ENCODE measurements around the gene METTL26. TPM values are rescaled to one million over a fixed set of nuclear protein-coding genes. Genes with fewer than 3 reads are reported as not detected.

Gene METTL26
- total RNA-seq, 1 experiment from 2014 or later: 121 TPM

DNA sequence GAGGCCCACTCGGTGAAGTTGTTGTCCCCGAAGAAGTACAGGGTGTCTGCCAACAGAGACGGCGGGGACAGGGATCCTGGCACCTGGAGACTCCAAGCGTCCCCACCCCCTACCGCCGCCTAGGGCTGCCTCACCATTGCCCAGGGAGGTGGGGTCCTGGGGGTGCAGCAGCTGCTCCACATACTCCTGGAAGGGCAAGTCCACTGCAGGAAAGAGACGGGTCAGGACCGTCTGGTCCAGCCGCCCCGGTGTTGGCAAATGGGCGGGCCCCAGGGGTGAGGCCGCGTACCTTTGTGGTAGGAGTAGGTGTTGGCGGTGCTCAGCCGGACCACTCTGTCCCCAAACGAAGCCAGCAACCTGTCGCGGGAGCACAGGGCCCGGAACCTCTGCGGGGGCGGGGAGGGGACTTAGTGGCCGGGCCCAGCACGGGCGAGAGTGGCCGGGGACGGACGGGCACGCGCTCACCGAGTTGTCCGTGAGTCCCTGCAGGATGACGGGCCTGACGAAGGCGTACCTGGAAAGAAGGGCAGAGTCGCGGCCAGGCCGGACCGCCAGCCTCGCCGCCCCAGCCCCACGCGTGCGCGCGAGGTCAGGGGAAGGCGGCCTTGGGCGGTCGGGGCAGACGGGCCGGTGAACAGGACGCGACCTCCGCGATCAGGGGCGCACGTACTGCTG lies 47.4 kb upstream of the METTL26 start:
- intact Hi-C loops (cut with micrococcal nuclease; ENCODE audit: unreplicated experiment): no loop called here
- no peaks in the 10 kb centered on the region for H3K27me3 Mint-ChIP-seq (ENCODE audit: unreplicated experiment)
- no TSS peak for BruUV-seq (replicated peaks)
- peaks cover 16% of the 10 kb centered on the region for H3K4me1 Mint-ChIP-seq (ENCODE audit: low read depth, unreplicated experiment)
- no peaks in the 10 kb centered on the region for H3K9me3 Mint-ChIP-seq (ENCODE audit: low read depth, unreplicated experiment)
- H3K4me3 Mint-ChIP-seq (ENCODE audit: low read depth, unreplicated experiment): peak overlapping the region; percentile 94
- CTCF ChIA-PET: interaction anchor here (1.4 kb wide), 1 partner anchor 18 kb away, joined by 3 read pairs; no protein-coding TSS in a partner anchor
- TF ChIP-seq, protein P1, sequence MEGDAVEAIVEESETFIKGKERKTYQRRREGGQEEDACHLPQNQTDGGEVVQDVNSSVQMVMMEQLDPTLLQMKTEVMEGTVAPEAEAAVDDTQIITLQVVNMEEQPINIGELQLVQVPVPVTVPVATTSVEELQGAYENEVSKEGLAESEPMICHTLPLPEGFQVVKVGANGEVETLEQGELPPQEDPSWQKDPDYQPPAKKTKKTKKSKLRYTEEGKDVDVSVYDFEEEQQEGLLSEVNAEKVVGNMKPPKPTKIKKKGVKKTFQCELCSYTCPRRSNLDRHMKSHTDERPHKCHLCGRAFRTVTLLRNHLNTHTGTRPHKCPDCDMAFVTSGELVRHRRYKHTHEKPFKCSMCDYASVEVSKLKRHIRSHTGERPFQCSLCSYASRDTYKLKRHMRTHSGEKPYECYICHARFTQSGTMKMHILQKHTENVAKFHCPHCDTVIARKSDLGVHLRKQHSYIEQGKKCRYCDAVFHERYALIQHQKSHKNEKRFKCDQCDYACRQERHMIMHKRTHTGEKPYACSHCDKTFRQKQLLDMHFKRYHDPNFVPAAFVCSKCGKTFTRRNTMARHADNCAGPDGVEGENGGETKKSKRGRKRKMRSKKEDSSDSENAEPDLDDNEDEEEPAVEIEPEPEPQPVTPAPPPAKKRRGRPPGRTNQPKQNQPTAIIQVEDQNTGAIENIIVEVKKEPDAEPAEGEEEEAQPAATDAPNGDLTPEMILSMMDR (IDR thresholded peaks at IDR 0.05; ENCODE audit: unreplicated experiment): no peak
- H3K36me3 Mint-ChIP-seq (ENCODE audit: insufficient read depth, unreplicated experiment): peaks cover 93% of the 10 kb centered on the region
- DNase-seq: peak; percentile 46
- H3K27ac Mint-ChIP-seq (ENCODE audit: unreplicated experiment): peak overlapping the region; percentile 89

DNA sequence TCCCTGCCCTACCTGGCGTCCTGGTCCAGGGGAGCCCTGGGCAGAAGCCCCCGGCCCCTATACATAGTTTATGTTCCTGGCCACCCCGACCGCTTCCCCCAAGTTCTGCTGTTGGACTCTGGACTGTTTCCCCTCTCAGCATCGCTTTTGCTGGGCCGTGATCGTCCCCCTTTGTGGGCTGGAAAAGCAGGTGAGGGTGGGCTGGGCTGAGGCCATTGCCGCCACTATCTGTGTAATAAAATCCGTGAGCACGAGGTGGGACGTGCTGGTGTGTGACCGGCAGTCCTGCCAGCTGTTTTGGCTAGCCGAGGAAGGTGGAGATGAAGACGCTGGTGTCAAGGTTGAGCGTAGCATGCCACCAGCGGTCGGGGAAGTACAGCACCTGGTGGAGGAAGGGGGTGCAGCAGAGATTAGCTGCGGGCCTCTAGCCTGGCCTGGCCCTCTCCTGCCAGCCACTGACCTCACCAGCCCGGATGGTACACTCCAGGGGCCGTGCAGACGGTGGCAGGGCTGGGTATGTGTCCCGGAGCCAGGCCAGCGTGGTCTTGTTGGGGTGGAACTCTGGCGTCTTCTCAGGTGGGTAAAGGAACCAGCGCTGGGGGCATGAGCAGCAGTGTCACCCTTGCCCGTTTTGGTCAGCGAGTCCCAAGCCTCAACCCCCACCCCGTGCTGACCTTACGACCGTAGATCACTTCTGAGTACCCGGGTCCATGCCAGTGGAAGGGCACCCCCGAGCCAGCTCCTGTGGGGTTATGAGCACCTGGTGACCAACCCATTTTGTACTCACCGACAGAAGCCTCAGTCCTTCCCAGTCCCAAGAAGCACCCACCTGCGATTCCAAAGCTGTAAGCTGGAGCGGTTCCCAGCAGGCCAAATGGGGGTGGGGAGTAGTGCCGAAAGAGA lies 46.6 kb upstream of the METTL26 start:
- Mint-ChIP-seq H3K27me3 (ENCODE audit: unreplicated experiment) (no peaks in the 10 kb centered on the region), H3K36me3 (ENCODE audit: insufficient read depth, unreplicated experiment) (peaks cover 88% of the 10 kb centered on the region), H3K4me1 (ENCODE audit: low read depth, unreplicated experiment) (peaks cover 16% of the 10 kb centered on the region), H3K9me3 (ENCODE audit: low read depth, unreplicated experiment) (no peaks in the 10 kb centered on the region), H3K27ac (ENCODE audit: unreplicated experiment) (peak overlapping the region; percentile 89), H3K4me3 (ENCODE audit: low read depth, unreplicated experiment) (peak overlapping the region; percentile 94)
- intact Hi-C loops (cut with micrococcal nuclease; ENCODE audit: unreplicated experiment): no loop called here
- TF ChIP-seq, protein P1 (IDR thresholded peaks at IDR 0.05; ENCODE audit: unreplicated experiment): no peak
- DNase-seq: no peak
- CTCF ChIA-PET: no interaction called here
- BruUV-seq (replicated peaks): TSS peak; percentile 65

DNA sequence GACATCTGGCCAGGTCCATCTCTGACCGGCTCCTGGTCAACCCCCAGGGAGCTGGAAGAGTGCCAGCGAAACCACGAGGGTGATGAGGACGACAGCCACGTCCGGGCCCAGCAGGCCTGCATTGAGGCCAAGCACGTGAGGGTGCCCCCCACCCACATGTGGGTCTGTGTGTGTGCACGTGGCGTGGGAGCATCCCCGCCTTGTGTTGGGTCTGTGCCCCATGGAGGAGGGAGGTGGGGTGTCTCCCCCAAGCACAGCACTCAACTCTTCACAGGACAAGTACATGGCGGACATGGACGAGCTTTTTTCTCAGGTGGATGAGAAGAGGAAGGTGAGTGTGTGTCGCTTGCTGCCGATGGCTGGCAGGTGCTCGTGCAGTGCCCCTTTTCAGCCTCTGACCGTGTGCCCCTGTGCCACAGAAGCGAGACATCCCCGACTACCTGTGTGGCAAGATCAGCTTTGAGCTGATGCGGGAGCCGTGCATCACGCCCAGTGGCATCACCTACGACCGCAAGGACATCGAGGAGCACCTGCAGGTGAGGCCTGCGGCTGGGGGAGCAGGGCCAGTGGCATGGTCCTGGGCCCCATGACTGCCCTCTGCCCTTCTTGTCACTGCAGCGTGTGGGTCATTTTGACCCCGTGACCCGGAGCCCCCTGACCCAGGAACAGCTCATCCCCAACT lies 45.8 kb upstream of the METTL26 start:
- peak; percentile 53 for DNase-seq
- peaks cover 89% of the 10 kb centered on the region for H3K36me3 Mint-ChIP-seq (ENCODE audit: insufficient read depth, unreplicated experiment)
- H3K4me1 Mint-ChIP-seq (ENCODE audit: low read depth, unreplicated experiment): peaks cover 18% of the 10 kb centered on the region
- H3K27me3 Mint-ChIP-seq (ENCODE audit: unreplicated experiment): no peaks in the 10 kb centered on the region
- BruUV-seq (replicated peaks): TSS peak; percentile 75
- intact Hi-C loops (cut with micrococcal nuclease; ENCODE audit: unreplicated experiment): no loop called here
- H3K27ac Mint-ChIP-seq (ENCODE audit: unreplicated experiment): peak overlapping the region; percentile 89
- TF ChIP-seq, protein P1 (IDR thresholded peaks at IDR 0.05; ENCODE audit: unreplicated experiment): no peak
- H3K4me3 Mint-ChIP-seq (ENCODE audit: low read depth, unreplicated experiment): peak overlapping the region; percentile 94
- no peaks in the 10 kb centered on the region for H3K9me3 Mint-ChIP-seq (ENCODE audit: low read depth, unreplicated experiment)
- CTCF ChIA-PET: interaction anchor here (1.2 kb wide), 1 partner anchor 8 kb away, joined by 3 read pairs; the partner anchor contains the start of gene WDR24
